ENCODE measurements around the gene LCAT.
"Not testable (repeated sequence)": the region's sequence is repeated elsewhere in the genome, so short reads cannot be mapped to it uniquely, and the experiment has no call there.

LCAT gene

GRCh38 chr16:67942200-67942509, 1.8 kb downstream of the LCAT start:
- H3K9me3 ChIP-seq: no peaks in the 10 kb centered on the region
- H3K4me1 ChIP-seq (ENCODE audit: control insufficient read depth in 1 of 2, insufficient read depth in 1 of 2, low read depth in 1 of 2, low read length in 1 of 2): peaks cover 11 to 15% of the 10 kb centered on the region in 2 experiments
- H3K27ac ChIP-seq: no peak overlapping the region
- no peak overlapping the region for H3K4me3 ChIP-seq (ENCODE audit: low read depth in 1 of 2, low read length in 1 of 2)
- TF ChIP-seq CTCF (IDR thresholded peaks at IDR 0.05): peak; percentile 48
- H3K27me3 ChIP-seq: no peaks in the 10 kb centered on the region
- H3K36me3 ChIP-seq: peaks cover 45% of the 10 kb centered on the region

DNA sequence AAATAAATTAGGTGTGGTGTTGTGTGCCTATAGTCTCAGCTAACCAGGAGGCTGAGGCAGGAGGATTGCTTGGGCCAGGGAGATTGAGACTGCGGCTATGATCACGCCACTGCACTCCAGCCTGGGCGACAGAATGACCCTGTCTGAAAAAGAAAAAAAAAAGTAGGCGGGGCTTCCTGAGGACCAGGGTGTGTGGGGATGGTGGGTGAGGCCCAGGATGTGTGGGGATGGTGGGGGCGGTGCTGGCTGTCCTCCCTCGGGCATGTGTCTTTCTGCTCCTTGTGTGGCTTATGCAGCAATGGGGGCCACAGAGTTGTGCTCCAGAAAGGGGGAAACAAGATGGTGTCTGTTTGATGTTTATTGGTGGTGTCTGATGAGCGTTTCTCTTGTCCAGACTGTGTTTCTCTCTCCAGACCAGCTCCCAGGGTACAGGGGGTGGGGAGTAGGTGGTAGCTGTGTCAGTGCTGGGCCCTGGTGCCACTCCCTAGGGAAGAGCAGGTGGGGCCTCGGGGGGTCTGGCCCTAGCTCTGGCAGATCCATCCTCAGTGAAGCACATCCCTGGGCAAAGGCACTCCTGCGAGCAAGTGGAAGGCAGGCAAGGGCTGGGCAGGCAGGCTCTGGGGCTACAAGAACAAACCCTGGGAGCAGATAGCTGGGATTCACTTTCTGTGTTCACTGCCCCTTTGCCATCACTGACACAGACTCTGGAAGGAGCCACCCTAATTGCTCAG, 2.3 kb downstream of the LCAT start:
- H3K36me3 ChIP-seq: peaks cover 40% of the 10 kb centered on the region
- peaks cover 15 to 21% of the 10 kb centered on the region in 2 experiments for H3K4me1 ChIP-seq (ENCODE audit: control insufficient read depth in 1 of 2, insufficient read depth in 1 of 2, low read depth in 1 of 2, low read length in 1 of 2)
- H3K27ac ChIP-seq: no peak overlapping the region
- H3K9me3 ChIP-seq: no peaks in the 10 kb centered on the region
- H3K27me3 ChIP-seq: no peaks in the 10 kb centered on the region
- TF ChIP-seq CTCF (IDR thresholded peaks at IDR 0.05): no peak
- no peak overlapping the region for H3K4me3 ChIP-seq (ENCODE audit: low read depth in 1 of 2, low read length in 1 of 2)

- H3K4me3 ChIP-seq (ENCODE audit: low read depth in 1 of 2, low read length in 1 of 2): no peak overlapping the region
- TF ChIP-seq CTCF (IDR thresholded peaks at IDR 0.05): no peak
- H3K9me3 ChIP-seq: no peaks in the 10 kb centered on the region
- H3K36me3 ChIP-seq: peaks cover 30% of the 10 kb centered on the region
- peaks cover 15 to 25% of the 10 kb centered on the region in 2 experiments for H3K4me1 ChIP-seq (ENCODE audit: control insufficient read depth in 1 of 2, insufficient read depth in 1 of 2, low read depth in 1 of 2, low read length in 1 of 2)
- peak overlapping the region; percentile 46 for H3K27ac ChIP-seq
- no peaks in the 10 kb centered on the region for H3K27me3 ChIP-seq
These were observed 3.4 kb downstream of the LCAT start for GRCh38 chr16:67940446-67941089.

DNA sequence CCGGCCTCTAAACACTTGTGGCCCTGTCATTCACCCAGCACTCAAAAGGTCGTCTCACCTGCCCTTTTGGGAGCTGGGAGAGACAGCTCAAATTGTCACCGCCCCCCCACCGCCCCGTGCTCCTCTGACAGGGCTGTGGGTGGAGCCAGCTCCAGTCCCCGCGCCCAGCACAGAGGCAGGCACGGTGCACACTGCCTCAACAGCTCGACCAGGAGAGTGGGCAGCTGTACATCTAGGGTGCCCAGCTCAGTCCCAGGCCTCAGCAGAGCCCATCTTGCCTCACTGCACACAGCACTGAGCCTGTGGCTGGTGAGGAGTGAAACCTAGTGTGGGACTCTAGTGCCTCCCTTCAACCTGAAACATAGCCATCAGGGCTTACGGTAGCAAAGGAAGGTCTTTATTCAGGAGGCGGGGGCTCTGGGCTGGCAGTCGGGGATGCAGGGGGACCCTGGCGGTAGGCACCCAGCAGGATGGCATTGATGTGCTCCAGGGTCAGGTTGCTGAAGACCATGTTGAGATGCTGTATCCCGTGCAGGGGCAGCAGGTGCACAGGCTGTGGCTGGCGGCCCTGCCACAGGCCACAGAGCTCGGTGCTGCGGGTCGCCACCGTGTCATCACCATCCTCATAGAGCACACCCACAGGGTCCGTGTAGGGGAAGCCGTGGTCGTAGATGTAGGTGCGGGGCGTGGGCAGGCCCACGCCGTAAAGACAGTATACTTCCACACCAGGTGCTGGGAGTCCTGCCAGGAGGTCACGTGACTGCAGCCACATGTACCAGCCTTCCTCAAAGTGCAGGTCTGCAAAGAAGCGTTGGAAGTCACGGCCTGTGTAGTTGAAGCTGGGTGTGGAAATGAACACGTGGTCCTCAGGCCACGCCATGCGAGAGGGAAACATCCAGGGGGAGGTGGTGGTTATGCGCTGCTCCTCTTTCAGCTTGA, 4.1 kb downstream of the LCAT start:
- Histone ChIP-seq H3K4me1 (ENCODE audit: control insufficient read depth in 1 of 2, insufficient read depth in 1 of 2, low read depth in 1 of 2, low read length in 1 of 2) (peaks cover 23 to 33% of the 10 kb centered on the region in 2 experiments), H3K27ac (peak overlapping the region; percentile 46), H3K36me3 (peaks cover 30% of the 10 kb centered on the region), H3K9me3 (no peaks in the 10 kb centered on the region), H3K4me3 (ENCODE audit: low read depth in 1 of 2, low read length in 1 of 2) (no peak overlapping the region), H3K27me3 (no peaks in the 10 kb centered on the region)
- TF ChIP-seq CTCF (IDR thresholded peaks at IDR 0.05): no peak

DNA sequence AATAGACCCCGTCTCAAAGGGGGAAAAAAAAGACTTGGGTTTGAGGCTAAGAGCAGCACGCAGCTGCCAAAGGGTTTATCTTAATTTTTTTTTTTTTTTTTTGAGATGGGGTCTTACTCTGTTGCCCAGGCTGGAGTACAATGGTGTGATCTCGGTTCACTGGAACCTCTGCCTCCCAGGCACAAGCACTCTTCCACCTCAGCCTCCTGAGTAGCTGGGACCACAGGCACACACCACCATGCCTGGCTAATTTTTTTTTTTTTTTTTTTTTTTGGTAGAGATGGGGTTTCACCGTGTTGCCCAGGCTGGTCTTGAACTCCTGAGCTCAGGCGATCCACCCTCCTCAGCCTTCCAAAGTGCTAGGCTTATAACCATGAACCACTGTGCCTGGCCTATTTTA, 6.2 kb downstream of the LCAT start:
- H3K36me3 ChIP-seq: peaks cover 31% of the 10 kb centered on the region
- peak overlapping the region in 1 of 2 experiments; percentile 89 for H3K4me3 ChIP-seq (ENCODE audit: low read depth in 1 of 2, low read length in 1 of 2)
- not testable (repeated sequence) for H3K27me3 ChIP-seq, H3K9me3 ChIP-seq
- peak overlapping the region; percentile 95 for H3K27ac ChIP-seq
- H3K4me1 ChIP-seq (ENCODE audit: control insufficient read depth in 1 of 2, insufficient read depth in 1 of 2, low read depth in 1 of 2, low read length in 1 of 2): peaks cover 24 to 34% of the 10 kb centered on the region in 2 experiments
